HG03280 (cell line): ENCODE measurements around the gene LSR.
"Not testable (repeated sequence)": the region's sequence is repeated elsewhere in the genome, so short reads cannot be mapped to it uniquely, and the experiment has no call there.

Source experiments
- ATAC-seq: cut with Tn5 transposase; IDR thresholded peaks from one replicate; pipeline ENCODE4 v1.9.1; 2021; ENCODE audit warnings: mild to moderate bottlenecking, moderate library complexity; ENCODE audit not compliant: unreplicated experiment

LSR gene

DNA sequence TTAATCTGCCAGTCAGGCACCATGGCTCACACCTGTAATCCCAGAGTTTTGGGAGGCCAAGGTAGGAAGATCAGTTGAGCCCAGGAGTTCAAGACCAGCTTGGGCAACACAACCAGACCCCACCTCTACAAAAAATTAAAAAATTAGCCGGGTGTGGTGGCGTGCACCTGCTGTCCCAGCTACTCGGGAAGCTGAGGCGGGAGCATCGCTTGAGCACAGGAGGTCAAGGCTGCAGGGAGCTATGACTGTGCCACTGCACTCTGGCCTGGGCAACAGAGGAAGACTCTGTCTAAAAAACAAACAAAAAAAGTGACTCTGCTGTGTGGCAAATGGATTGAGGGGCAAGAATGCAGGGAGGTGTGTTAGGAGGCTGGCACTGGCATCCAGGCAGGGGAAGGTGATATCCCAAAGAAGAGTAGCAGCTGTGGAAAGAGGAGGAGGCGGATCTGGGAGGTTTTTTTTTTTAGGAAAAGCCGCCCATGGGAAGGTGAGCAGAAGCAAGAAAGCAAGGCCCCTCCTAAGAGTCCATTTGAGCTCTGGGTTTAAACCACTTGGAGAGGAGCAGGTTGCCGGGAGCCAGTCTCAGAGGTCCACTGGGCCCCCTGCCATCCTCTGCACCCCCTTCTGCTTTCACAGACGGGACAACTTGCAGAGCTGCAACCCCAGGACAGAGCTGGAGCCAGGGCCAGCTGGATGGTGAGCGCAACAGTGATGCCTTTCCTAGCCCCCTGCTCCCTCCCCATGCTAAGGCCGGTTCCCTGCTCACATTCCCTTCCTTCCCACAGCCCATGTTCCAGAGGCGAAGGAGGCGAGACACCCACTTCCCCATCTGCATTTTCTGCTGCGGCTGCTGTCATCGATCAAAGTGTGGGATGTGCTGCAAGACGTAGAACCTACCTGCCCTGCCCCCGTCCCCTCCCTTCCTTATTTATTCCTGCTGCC is 35.6 kb downstream of the LSR start:
- no peak for ATAC-seq

DNA sequence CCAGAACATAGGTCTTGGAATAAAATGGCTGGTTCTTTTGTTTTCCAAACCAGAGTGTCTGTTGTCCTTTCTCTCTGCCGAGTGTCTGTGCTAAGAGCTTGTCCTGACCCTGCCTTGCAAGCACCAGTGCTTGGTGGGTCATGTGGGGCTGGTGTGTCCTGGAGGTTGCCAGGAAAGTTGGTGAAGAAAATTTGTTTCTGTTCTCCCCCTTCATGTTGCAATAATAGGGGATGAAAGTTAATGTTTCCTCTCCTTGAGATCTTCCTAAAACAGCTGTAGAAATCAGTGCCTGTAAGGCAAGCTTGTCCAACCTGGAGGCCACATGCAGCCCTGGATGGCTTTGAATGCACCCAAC is 36.3 kb downstream of the LSR start:
- ATAC-seq: no peak

DNA sequence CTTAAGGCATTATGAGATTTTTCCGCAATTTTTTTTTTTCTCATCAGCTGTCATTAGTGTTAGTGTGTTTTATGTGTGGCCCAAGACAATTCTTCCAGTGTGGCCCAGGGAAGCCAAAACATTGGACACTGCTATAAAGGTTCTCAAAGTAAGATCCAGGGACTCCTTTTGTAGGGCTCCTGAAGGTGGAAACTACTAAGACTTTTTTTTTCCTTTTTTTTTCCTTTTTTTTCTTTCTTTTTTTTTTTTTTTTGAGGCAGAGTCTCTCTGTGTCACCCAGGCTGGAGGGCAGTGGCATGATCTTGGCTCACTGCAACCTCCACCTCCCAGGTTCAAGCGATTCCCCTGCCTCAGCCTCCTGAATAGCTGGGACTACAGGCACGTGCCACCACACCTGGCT is 36.7 kb downstream of the LSR start:
- not testable (repeated sequence) for ATAC-seq

DNA sequence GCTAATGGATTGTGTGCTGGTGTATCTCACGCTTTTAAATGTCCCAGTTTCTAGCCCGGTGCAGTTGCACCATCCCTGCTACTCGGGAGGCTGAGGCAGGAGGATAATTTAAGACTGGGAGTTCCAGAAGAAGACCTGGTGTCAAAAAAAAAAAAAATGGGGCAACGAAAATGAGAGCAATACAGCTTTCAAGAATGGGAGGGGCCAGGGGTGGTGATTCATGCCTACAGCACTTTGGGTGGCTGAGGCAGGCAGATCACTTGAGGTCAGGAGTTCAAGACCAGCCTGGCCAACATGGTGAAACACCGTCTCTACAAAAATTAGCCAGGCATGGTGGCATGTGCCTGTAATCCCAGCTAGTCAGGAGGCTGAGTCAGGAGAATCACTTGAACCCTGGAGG is 37.3 kb downstream of the LSR start:
- ATAC-seq: not testable (repeated sequence)

DNA sequence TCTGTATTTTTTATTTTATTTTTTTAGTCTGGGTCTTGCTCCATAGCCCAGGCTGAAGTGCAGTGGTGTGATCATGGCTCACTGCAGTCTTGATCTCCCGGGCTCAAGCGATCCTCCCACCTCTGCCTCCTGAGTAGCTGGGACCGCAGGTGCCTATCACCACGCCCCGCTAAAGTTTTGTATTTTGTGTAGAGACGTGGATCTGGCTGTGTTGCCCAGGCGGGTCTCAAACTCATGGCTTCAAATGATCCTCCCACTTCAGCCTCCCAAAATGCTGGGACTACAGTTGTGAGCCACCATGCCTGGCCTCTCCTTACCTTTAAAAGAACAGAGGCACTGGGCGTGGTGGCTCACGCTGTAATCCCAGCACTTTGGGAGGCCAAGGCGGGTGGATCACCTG is 38.9 kb downstream of the LSR start:
- ATAC-seq: no peak

DNA sequence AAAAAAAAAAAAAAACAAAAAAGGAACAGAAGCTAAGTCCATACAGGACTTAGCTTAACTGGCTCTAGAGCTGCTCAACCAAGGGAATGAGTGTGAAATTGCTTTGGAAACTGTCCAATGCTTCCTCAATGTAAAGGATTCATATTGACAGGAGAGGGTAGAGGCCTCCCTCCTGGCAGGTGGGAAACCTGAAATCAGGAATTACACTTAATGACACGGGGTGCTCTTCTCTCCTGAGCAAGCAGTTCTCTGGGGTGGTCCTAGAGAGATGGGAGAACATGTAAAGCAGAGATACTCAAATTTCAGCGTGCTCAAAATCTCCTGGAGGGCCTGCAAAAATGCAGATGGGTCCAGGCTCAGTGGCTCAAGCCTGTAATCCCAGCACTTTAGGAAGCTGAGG is 39.5 kb downstream of the LSR start:
- ATAC-seq: no peak

DNA sequence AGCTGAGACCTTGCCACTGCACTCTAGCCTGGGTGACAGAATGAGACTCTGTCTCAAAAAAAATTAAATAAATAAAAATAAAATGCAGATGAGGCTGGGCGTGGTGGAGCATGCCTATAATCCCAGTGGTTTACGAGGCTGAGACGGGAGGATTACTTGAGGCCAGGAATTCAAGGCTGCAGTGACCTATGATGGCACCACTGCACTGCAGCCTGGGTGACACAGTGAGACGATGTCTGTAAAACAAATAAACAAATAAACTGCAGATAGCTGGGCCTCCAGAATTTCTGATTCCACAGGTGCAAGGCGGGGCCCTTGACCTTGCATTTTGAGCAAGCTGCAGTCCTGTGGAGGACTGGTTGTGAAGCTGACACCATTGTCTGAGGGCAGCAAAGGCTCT is 40.1 kb downstream of the LSR start:
- ATAC-seq: no peak

DNA sequence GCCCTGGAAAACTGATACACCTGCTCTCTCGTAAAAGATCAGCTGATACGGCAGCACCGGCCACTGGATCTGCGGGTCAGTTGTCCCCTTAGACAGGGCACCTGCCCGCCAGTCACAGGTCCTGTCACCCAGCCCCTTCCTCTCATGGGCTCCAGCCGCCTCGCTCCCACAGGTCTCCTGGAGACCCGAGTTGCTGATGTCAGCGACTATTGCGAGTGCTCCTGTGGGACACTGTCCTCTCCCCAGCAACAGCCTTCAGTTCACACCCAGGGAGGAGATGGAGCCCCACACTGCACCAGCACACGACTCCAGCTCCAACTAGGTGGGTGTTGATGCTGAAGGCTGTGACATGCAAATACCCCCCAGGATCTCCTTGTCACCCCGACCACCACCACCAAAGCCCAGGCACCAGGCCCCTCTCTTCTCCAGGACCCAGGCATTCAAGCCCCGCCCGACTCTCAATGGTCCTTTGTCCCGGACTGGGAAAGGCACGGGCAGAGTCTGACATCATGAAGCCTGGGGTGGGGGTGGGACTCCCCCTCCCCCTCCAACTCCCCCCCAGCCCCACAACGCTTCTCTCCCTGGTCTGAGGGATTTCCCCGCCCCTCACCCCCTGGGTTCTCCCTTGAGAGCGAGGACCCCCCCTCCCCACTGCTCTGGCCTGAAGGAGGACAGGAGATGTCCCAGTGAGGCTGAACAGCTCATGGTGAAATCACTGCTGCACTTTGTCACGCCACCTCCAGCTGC is 41.8 kb downstream of the LSR start:
- no peak for ATAC-seq

DNA sequence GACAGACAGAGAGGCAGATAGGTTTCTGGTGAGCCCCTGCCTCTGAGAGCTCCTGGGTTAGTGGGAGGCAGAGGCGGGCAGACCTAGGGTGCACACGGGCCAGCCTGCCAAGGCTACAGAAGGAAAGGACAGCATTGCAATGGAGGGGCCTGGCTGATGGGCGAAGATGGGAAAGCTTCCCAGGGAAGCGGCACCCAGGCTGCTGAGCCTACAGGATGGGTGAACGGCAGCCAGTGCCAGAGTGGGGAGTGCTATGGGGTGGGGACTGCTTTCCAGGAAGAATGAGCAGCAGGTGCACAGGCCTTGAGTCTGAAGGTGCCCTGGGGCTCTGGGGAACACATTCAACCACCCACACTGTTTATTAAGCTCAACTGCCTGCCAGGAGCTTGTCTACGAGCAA is 42.5 kb downstream of the LSR start:
- no peak for ATAC-seq

DNA sequence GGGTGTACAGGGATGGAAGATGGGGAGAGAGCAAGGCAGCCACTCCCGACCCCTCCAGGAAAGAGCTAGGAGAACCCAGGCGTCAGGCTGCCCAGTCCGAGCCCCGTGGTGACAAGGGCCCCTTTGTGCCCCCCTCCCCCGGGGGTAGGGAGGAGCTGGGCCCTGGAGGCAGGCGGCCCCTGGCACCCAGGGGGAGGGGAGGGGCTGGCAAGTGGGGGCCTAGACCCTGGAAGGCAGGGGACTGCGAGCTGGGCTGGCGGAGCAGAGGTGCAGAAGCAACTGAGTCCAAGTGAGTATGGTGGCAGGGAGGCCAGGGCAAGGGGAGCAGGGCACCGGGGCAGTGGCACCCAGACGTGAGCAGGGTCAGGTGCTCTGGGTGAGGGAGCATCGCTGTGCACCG is 43.1 kb downstream of the LSR start, which contains the start of gene MAG:
Gene MAG, plus strand, starts transcription at position 246 of the 400 bp plus-strand sequence. CDS start 3,248 bp downstream, outside the sequence.
- ATAC-seq: no peak

DNA sequence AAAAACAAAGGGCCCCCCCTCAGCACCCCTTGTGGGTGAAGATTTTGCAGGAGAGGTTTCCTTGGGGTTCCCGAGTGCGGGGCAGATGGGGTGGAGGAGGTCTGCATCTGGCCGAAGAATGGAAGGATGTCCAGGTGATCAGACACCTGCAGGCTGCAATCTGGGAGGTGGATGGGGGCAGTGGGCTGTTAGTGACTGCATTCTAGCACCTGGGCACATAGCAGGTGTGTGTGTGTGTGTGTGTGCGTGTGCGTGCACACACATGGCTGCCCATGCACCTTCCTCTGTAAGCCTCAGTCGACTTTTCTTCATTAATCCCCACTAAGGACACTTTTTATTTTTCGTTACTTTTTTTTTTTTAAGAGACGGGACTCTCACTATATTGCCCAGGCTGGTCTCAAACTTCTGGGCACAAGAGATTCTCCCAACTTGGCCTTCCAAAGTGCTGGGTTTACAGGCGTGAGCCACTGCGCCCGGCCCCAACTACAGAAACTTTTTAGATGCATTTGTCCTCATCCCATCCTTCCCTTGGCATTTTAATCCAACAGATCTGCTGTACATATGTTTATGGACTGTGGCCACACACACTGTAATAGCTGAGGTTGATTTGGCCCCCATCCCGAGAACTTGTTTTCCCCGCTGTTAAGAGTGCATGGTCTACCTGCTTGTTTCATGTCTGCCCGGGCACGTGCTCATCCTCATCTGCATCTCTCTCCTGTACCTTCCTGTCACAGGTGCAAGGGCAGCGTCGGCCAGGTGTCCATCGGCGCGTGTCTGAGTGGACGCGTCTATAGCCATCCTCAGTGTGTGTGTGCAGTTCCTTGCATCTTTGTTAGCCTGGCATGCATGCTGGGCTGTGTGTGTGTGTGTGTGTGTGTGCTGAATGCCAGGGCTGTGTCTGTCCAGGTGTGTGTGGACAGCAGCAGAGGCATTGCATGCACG is 43.9 kb downstream of the LSR start:
- ATAC-seq: no peak

DNA sequence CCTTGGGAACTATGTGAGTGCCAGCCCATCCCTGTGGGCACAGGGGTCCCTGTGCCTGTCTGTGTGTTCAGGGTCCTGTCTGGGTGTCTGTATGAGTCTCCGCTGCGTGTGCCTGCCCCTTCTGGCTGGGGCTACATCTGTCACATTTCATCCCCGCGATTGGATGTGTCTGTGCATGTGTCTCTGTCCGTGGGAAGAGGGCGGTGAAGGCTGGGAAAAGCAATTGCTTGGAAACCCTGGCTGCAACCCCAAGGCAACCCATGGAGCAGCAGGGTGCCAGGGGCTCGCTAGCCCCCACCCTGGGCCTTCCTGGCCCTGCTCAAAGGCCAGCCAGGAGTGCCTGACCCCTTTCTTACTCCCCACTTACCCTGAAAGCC is 44.5 kb downstream of the LSR start:
- no peak for ATAC-seq

DNA sequence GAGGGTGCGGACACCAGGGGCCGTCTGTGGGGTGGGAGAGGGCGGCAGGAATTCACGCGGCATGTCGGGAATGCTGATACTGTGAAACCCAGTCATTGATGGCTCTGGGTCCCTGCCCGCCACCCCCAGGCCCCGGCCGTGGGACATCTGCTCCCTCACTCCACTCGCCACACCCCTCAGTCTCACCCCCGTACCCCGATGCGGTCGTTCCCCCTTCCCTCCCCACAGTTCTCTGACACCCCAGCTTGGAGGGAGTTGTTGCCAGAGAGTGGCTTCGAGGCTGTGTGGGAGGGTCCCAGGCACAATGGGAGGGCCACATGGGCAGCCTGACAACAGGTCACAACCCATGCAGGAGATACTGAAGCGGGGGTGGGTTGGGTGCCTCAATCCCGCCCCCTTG is 45.0 kb downstream of the LSR start:
- no peak for ATAC-seq

DNA sequence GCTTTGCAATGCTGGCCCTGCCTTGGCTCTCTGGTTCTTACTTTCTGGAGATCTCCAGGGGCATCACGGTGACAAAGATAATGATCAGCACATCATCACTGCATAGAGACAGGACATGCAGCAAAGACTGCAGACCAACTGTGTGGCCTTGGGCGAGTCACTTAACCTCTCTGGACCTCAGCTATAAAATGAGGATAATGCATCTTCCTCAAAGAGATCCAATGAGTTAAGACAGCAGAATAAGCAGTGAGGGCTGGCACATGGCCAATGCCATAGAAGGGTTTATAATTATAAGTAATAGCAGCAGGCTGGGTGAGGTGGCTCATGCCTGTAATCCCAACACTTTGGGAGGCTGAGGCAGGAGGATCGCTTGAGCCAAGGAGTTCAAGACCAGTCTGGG is 45.5 kb downstream of the LSR start:
- no peak for ATAC-seq

DNA sequence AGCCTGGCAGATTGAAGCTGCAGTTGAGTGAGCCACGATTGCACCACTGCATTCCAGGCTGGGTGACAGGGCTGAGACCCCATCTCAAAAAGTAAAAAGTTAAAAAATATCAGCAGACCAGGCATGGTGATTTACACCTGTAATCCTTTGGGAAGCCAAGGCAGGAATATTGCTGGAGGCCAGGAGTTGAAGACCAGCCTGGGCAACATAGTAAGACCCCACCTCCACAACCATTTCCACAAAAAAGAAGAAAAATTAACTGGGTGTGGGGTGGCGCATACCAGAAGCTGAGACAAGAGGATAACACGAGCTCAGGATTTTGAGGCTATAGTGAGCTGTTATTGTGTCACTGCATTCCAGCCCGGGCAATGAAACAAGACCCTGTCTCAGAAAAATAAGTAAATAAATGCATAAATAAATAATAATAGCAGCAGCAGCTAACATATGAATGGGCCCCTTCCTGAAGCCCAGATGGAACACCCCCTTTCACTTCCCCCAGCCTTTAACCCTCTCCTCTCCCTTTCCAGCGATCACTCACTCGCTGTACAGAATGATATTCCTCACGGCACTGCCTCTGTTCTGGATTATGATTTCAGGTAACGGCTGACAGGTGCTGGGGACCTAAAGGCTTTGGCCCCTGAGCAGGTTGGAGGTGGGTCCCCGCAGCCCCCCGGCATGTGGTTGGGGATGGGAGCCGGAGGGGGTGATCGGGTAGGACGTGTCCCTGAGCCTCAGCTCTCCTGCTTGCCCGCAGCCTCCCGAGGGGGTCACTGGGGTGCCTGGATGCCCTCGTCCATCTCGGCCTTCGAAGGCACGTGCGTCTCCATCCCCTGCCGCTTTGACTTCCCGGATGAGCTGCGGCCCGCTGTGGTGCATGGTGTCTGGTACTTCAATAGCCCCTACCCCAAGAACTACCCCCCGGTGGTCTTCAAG is 46.3 kb downstream of the LSR start:
- no peak for ATAC-seq

DNA sequence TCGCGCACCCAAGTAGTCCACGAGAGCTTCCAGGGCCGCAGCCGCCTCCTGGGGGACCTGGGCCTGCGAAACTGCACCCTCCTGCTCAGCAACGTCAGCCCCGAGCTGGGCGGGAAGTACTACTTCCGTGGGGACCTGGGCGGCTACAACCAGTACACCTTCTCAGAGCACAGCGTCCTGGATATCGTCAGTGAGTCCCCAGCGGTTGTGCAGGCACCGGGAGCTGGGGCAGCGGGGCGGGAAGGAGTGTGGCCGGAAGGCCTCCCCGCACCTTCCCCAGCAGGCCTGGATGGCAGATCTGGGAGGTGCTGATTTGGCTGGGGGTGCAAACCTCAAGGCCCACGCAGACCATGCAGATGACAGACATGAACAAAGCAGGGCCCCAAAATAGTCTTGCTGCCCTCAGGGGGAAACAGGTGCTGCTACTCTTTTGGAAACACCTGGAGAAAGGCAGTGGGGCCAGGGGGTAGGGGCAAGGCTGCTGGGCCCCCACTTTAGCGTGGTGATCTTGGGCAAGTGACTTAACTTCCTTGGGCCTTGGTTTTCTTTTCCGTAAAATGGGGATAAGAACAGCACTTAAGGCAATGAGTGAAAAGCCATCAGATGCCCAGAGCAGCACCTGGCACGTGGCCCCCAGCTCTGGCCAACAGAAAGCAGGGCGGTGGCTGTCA is 47.1 kb downstream of the LSR start:
- ATAC-seq: no peak

DNA sequence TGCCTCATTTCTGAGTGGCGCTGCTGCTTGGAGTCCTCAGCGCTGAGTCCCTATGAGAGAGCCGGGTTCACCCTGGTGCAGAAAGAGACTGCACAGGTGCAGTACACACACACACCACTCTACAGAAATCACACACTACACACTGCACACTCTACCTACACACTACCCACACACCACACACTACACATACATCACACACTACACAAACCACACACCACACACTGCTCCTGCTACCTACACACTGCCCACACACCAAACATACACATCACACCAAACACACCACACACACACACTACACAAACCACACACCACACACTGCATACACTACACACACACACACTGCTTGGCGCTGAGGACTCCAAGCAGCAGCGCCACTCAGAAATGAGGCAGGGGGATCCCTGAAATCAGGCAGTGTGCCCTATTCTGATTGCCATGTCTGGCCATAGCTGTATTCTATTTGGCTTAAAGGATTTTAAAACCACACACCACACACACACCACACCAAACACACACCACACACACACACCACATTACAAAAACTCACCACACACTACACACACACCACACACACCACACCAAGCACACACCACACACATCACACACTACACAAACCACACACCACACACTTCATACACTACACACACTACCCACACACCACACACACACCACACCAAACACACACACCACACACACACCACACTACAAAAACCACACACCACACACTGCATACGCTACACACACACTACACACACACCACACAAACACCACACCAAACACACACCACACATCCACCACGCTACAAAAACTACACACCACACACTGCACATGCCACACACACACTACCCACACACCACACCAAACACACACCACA is 48.1 kb downstream of the LSR start:
- no peak for ATAC-seq

DNA sequence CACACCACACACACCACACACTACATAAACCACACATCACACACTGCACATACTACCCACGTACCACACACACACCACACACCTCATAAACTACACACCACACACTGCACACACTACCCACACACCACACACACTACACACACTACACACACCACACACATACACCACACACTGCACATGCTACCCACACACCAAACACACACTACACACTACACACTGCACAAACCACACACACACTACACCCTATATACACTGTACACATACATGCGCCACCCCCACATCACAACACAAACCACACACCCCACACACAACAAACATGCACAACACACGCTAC is 48.7 kb downstream of the LSR start:
- ATAC-seq: no peak

DNA sequence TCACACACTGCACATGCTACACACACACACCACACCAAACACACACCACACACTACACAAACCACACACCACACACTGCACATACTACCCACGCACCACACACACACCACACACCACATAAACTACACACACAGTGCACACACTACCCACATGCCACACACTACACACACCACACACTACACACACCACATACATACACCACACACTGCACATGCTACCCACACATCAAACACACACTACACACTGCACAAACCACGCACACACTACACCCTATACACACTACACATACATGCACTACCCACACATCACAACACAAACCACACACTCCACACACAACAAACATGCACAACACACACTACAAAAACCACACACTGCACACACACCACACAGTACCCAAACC is 49.1 kb downstream of the LSR start:
- no peak for ATAC-seq
